ENCODE data around the gene SEPTIN10.

SEPTIN10 gene

DNA sequence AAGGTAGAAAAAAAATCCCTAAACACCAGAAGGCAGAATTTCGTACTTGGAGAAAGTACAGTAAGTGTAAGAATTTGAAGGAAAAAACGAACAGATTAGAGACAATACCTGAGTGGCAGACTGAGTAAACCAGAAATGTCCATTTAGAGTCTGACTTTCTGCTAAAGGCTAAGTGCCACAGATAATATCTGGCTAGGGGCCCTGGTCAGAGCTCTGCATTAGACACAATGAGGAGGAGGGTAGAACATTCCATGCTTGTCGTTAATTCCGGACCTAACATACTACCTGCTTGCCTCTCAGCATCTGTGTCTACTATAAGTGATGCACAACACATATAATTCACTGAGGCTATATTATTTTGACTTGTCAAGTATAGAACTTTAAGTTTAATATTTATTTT is 18.1 kb downstream of the SEPTIN10 start:
- H3K4me1 ChIP-seq (ENCODE audit: low read depth, poor library complexity, severe bottlenecking), result no peaks in the 10 kb centered on the region
- H3K79me2 ChIP-seq (ENCODE audit: insufficient read depth, low read depth), result no peaks in the 10 kb centered on the region
- H3K27ac ChIP-seq, result no peak overlapping the region
- H4K20me1 ChIP-seq (ENCODE audit: insufficient read depth), result no peaks in the 10 kb centered on the region
- H3K36me3 ChIP-seq (ENCODE audit: insufficient read depth), result no peaks in the 10 kb centered on the region
- no peak overlapping the region for H3K4me3 ChIP-seq (IDR thresholded peaks at IDR 0.05; ENCODE audit: insufficient read depth, low read depth, low read length)
- no peak overlapping the region for H3K4me2 ChIP-seq
- TF ChIP-seq, protein P1, sequence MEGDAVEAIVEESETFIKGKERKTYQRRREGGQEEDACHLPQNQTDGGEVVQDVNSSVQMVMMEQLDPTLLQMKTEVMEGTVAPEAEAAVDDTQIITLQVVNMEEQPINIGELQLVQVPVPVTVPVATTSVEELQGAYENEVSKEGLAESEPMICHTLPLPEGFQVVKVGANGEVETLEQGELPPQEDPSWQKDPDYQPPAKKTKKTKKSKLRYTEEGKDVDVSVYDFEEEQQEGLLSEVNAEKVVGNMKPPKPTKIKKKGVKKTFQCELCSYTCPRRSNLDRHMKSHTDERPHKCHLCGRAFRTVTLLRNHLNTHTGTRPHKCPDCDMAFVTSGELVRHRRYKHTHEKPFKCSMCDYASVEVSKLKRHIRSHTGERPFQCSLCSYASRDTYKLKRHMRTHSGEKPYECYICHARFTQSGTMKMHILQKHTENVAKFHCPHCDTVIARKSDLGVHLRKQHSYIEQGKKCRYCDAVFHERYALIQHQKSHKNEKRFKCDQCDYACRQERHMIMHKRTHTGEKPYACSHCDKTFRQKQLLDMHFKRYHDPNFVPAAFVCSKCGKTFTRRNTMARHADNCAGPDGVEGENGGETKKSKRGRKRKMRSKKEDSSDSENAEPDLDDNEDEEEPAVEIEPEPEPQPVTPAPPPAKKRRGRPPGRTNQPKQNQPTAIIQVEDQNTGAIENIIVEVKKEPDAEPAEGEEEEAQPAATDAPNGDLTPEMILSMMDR (conservative IDR thresholded peaks at IDR 0.05; ENCODE audit: low read depth, low read length), result no peak
- no peak overlapping the region for H2AFZ ChIP-seq (ENCODE audit: low read depth)
- no peak overlapping the region for H3K9ac ChIP-seq
- no peaks in the 10 kb centered on the region for H3K27me3 ChIP-seq (ENCODE audit: insufficient read depth, low read depth)

DNA sequence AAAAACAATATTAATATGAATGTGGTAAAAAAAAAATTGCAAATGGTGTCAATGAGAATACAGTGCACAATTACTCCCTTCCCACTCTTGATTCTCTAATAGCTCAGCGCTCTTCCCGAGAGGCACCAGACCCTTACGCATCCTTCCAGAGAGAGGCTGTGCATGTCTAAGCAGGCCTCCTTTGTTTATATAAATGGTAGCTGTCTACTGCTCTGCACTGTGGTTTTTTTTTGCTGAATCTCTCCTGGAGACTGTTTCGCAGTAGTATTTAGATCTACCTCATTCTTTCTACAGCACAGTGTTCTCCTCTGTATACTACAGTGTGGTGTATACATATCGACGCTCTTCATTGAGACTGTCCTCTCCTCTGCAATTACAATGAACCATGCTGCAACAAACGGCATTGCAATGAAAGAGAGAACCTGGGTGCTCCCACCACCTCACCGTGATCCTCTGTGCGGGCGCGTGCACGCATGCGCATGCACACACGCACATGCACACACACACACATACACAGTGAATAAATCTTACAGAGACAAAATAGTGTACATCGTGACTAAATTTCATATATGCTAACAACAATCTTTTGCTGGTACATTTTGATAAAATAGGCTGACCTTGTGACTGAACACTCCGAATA is 19.4 kb downstream of the SEPTIN10 start:
- no peak overlapping the region for H3K27ac ChIP-seq
- no peaks in the 10 kb centered on the region for H3K4me1 ChIP-seq (ENCODE audit: low read depth, poor library complexity, severe bottlenecking)
- no peaks in the 10 kb centered on the region for H3K27me3 ChIP-seq (ENCODE audit: insufficient read depth, low read depth)
- H2AFZ ChIP-seq (ENCODE audit: low read depth), result no peak overlapping the region
- H3K4me3 ChIP-seq (IDR thresholded peaks at IDR 0.05; ENCODE audit: insufficient read depth, low read depth, low read length), result no peak overlapping the region
- H4K20me1 ChIP-seq (ENCODE audit: insufficient read depth), result no peaks in the 10 kb centered on the region
- no peak overlapping the region for H3K9ac ChIP-seq
- TF ChIP-seq, protein P1 (conservative IDR thresholded peaks at IDR 0.05; ENCODE audit: low read depth, low read length), result no peak
- no peak overlapping the region for H3K4me2 ChIP-seq
- H3K79me2 ChIP-seq (ENCODE audit: insufficient read depth, low read depth), result no peaks in the 10 kb centered on the region
- H3K36me3 ChIP-seq (ENCODE audit: insufficient read depth), result no peaks in the 10 kb centered on the region

DNA sequence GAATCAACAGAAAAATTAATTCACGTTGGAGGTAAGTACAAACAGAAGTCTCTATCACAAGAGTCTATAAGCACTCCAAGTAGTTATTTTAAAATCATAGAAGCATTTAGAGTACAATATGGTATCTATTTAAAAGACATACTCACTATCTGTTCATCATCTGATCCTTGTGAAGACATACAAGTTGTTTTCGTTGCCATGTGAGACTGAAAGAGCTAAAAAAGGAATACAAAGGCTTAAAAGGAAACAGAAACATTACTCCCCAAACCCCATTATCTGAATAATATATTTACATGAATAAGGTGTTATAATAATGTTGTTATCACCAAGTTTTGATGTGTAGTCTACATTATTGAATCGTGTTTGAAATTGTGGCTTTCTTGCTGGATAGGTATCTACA is 20.9 kb downstream of the SEPTIN10 start:
- TF ChIP-seq, protein P1 (conservative IDR thresholded peaks at IDR 0.05; ENCODE audit: low read depth, low read length), result no peak
- H3K79me2 ChIP-seq (ENCODE audit: insufficient read depth, low read depth), result no peaks in the 10 kb centered on the region
- H3K27me3 ChIP-seq (ENCODE audit: insufficient read depth, low read depth), result no peaks in the 10 kb centered on the region
- H3K4me3 ChIP-seq (IDR thresholded peaks at IDR 0.05; ENCODE audit: insufficient read depth, low read depth, low read length), result no peak overlapping the region
- no peaks in the 10 kb centered on the region for H3K36me3 ChIP-seq (ENCODE audit: insufficient read depth)
- H3K4me2 ChIP-seq, result no peak overlapping the region
- H2AFZ ChIP-seq (ENCODE audit: low read depth), result no peak overlapping the region
- no peak overlapping the region for H3K27ac ChIP-seq
- H3K9ac ChIP-seq, result no peak overlapping the region
- no peaks in the 10 kb centered on the region for H4K20me1 ChIP-seq (ENCODE audit: insufficient read depth)
- no peaks in the 10 kb centered on the region for H3K4me1 ChIP-seq (ENCODE audit: low read depth, poor library complexity, severe bottlenecking)

DNA sequence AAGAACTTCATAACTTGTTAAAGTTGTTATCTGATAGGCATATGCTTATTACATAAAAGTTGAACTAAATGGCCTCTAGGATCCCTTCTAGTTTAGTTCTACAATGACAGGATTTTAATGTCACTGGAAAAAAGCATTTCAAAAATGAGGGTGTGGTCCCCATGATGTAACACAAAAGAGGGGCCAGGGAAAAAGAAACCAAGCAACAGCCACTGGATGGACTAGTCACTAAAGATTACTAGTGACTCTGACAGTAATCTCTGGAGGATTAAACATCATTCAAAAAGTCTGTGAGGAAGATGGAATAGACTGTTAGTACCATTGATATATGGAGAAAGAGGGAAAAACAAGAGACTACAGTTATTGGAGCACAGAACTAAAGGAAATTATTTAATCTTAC is 22.6 kb downstream of the SEPTIN10 start:
- Histone ChIP-seq H2AFZ (ENCODE audit: low read depth) (no peak overlapping the region), H3K9ac (no peak overlapping the region), H3K36me3 (ENCODE audit: insufficient read depth) (no peaks in the 10 kb centered on the region), H3K4me1 (ENCODE audit: low read depth, poor library complexity, severe bottlenecking) (no peaks in the 10 kb centered on the region), H3K4me2 (no peak overlapping the region), H3K27ac (no peak overlapping the region), H3K4me3 (IDR thresholded peaks at IDR 0.05; ENCODE audit: insufficient read depth, low read depth, low read length) (no peak overlapping the region), H3K27me3 (ENCODE audit: insufficient read depth, low read depth) (no peaks in the 10 kb centered on the region), H4K20me1 (ENCODE audit: insufficient read depth) (no peaks in the 10 kb centered on the region), H3K79me2 (ENCODE audit: insufficient read depth, low read depth) (no peaks in the 10 kb centered on the region)
- TF ChIP-seq, protein P1 (conservative IDR thresholded peaks at IDR 0.05; ENCODE audit: low read depth, low read length), result no peak
